HG03432 (cell line): Measurements from ENCODE around the gene SMAD2.
"Not testable (repeated sequence)": the region's sequence is repeated elsewhere in the genome, so short reads cannot be mapped to it uniquely, and the experiment has no call there.

ENCODE experiments used
- ATAC-seq: cut with Tn5 transposase; IDR thresholded peaks from one replicate; pipeline ENCODE4 v1.9.1; 2021; ENCODE audit warnings: mild to moderate bottlenecking, moderate library complexity; ENCODE audit not compliant: unreplicated experiment

The SMAD2 gene

GRCh38 chr18:47858607-47859006, 71.9 kb downstream of the SMAD2 start:
- ATAC-seq: no peak

DNA sequence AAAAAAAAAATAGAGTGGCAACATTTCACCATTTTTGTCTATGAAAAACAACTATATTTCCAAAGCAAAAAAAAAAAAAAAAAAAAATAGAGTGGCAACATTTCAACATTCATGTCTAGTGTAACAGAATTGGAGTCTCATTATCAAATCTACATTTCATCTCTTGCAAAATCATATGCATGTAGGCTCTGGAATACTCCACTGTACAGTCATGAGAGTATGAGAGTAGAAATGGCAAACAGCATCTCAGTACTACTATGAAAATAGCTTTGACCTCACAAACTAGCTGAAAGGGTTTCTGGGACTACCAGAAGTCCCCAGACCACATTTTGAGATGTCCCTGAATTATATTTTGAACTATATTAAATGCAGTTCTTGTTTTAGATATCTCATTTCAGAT, 82.8 kb downstream of the SMAD2 start:
- ATAC-seq: no peak

DNA sequence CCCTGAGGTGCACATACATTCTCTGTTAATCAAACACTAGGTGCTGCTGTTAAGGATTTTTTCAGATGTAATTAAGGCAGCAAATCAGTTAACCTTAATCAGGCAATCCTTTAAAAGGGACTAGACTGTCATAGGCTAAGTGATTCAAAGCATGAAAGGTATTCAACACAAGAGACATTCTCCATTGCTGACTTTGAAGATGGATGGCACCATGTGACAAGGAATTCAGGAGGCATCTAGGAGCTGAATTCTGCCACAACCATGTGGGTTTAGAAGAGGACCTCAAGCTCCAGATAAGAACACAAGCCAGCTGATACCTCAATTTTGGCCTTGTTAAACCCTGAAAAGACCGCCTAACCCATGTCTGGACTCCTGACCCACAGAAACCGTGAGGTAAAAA, 84.0 kb downstream of the SMAD2 start:
- no peak for ATAC-seq

DNA sequence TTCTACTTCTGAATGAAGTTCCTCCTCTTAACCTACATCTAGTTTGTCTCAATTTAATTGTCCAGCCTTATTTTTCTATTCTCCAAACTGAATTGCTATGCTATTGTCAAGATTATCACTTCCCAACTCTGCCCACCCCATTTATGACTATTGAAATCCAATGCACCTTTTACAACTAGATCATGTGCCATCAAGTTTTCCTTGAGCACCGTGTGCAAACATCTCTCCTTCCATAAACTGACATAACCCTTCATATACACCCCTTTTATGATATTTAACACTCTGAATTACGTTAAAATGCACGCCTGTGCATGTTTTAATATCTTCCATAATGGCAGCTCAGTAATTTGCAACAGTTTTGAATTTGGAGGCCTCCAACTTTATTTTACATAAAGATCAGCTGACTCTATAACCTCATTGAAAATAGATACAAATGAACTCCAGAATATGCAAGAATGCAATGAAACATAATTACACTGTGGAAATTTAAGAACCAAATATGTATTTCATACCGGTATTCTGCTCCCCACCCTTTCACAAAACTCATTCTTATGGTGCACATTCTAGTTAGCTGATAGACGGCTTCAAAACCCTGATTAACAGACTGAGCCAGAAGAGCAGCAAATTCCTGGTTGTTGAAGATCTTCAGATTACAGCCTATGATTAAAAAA, 85.5 kb downstream of the SMAD2 start:
- ATAC-seq: no peak

DNA sequence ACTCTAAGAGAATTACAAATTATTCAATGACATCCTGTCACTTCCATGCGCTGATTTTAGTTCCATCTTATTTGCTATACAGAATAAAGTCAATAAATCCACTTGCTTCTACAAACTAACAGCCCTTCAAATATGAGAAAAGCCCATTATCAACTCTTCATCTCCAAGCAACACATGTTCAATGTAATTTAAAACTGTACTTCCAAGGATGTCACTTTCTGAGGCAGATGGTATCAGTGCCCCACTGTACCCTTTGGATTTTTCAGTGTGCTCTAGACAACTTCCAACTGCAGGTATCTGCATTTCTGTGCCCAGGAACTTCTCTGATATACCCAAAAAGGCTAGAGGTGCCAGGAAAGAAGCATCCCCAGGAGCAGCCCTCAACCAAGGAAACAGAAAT, 87.6 kb downstream of the SMAD2 start:
- no peak for ATAC-seq

GRCh38 chr18:47838396-47838795, 92.1 kb downstream of the SMAD2 start:
- no peak for ATAC-seq

- ATAC-seq: no peak
Measured at GRCh38 chr18:47832348-47832747, 98.1 kb downstream of the SMAD2 start.

GRCh38 chr18:47831351-47831750, 99.1 kb downstream of the SMAD2 start:
- ATAC-seq: no peak

GRCh38 chr18:47830772-47831171, 99.7 kb downstream of the SMAD2 start:
- no peak for ATAC-seq

DNA sequence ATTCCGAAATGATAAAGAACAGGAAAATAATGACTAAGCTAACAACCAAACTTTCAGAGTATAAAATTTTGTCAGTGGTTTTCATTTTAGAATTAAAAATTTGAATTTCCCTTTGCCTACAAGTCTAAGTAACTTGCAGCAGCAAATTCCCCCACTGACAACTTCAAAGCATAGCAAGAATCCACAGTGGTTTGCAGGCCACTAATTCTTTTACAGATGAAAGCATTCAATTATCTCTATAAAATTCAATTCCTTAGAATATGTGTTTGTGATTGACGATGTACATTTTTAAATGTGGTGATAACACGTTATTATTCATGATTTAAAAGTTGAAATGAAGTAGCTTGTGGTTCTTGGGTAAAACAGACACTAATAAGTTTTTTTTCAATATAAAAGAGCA, 100.6 kb downstream of the SMAD2 start:
- ATAC-seq: no peak

DNA sequence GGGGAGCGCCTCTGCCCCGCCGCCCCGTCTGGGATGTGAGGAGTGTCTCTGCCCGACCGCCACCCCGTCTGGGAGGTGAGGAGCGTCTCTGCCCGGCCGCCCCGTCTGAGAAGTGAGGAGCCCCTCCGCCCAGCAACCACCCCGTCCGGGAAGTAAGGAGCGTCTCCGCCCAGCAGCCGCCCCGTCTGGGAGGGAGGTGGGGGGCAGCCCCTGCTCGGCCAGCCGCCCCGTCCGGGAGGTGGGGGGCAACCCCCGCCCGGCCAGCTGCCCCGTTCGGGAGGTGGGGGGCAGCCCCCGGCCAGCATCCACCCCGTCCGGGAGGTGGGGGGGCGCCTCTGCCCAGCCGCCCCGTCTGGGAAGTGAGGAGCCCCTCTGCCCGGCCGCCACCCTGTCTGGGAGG, 102.4 kb downstream of the SMAD2 start:
- ATAC-seq: not testable (repeated sequence)

DNA sequence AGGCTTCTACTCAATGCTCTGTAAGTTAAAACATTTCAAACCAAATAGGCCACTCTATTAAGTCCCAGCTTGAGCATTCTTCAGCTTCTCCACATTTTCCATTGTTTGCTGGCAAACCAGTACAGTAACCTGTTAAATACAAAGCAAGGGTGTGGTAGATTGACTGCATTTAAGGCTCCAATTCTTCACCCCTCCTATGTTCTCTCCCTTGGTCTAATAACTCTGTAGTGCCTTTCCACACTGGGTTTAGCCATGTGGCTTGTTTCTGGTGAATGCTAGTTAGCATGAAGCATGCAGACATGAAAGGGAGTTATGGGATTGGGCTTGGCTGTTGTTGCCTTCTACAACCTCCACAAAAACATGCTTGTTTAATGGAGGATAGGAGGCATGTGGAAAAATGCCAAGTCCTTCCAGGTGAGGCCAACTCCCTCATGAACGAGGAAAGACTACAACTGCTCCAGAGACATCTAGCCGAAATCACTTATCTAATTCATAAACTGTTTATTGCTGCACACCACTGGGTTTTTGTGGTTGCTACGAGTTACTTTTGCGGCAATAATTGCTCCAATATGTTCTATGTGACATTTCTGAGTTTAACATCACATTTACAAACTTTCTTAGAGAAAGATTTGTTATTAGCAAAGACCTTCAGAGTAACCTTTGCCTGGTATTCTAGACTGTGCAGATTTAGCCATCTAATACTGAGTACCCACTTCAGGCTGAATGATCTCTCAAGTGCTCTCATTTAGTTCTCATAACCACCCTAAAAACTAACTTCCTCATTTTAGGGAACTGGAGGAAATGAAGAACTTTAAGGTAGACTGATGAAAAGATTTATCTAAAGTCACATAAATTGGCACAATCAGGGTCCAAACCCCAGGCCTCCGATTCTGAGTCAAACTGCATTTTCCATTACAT, 104.0 kb downstream of the SMAD2 start:
- no peak for ATAC-seq

- ATAC-seq: no peak
Measured at GRCh38 chr18:47821314-47821713, 109.1 kb downstream of the SMAD2 start.

DNA sequence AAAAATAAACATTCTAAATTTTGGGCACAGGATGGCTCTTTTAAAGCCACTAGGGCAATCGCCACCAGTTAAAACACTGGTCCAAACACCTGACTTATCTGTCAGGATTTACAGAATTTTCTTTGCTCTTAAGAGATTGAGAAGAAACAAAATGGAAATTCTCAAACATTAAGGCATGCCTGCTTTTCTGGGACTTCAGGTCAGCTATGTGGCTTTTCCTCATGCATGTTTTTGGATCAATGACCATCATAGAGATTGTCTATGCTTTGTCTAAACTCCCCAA, 112.7 kb downstream of the SMAD2 start:
- ATAC-seq: no peak

- no peak for ATAC-seq
Measured at GRCh38 chr18:47817017-47817794, 113.3 kb downstream of the SMAD2 start.

GRCh38 chr18:47815486-47816270, 114.8 kb downstream of the SMAD2 start:
- no peak for ATAC-seq

- ATAC-seq: no peak
Measured at GRCh38 chr18:47809420-47809819, 121.0 kb downstream of the SMAD2 start.

- ATAC-seq: no peak
Measured at GRCh38 chr18:47802802-47803201, 127.7 kb downstream of the SMAD2 start.

DNA sequence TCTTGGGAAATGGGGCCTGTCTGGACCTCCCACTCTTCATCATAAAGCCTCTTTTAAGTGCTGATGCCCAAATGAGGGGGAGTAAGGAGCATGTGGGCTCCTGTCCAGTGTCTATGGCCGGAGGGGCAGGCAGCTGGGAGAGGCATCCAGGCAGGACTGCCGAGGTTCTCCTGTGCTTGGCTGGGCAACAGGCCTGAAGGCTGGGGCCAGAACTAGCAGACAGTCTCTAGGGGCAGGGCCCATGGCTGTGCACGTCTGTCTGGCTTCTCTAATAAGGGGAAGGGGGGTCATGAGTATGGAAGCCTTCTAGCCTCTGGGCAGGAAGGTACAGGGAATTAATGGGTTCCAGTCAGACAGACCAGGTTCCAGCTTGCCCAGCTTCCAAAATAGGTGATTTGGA, 128.6 kb downstream of the SMAD2 start:
- ATAC-seq: no peak

GRCh38 chr18:47800756-47801155, 129.7 kb downstream of the SMAD2 start:
- no peak for ATAC-seq

DNA sequence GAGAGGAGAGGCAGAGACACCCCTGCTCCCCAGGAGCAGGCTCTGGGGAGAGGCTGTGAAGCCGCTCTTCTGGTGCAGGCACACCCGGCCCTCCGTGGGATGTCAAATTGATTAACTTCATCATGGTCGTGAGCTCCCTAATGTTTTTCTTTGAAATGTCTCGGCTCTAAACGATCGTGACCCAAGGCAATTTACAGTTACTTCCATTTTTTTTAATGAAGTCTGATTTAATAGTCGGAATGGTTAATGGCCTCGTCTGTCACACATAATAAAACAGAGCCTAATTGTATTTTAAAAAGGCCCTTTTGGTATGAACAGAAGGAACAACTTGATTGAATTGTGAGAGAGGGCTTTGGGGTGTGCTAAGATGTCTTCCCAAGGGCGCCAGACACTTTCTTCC, 130.2 kb downstream of the SMAD2 start:
- no peak for ATAC-seq
